HUES6 (cell line): Measurements from ENCODE around the gene GAA.

Source experiments
- H3K27ac ChIP-seq: 2 replicates; pipeline ENCODE4 v1.7.0; 2013; ENCODE audit warnings: low read depth, mild to moderate bottlenecking, low read length, inconsistent platforms
- H3K27me3 ChIP-seq: 2 replicates; pipeline ENCODE4 v1.6.1; 2013; ENCODE audit warnings: low read length; ENCODE audit not compliant: control insufficient read depth, insufficient read depth
- H3K36me3 ChIP-seq: 2 replicates; pipeline ENCODE4 v1.6.1; 2013; ENCODE audit warnings: low read length; ENCODE audit not compliant: control insufficient read depth, insufficient read depth
- H3K4me1 ChIP-seq: 2 replicates; pipeline ENCODE4 v1.6.1; 2013; ENCODE audit warnings: low read length; ENCODE audit not compliant: control insufficient read depth, insufficient read depth
- H3K4me3 ChIP-seq: 2 replicates; pipeline ENCODE4 v1.5.1; 2013; ENCODE audit warnings: low read depth, low read length
- H3K9ac ChIP-seq: one replicate; pipeline ENCODE4 v1.6.1; 2013; ENCODE audit warnings: mild to moderate bottlenecking, low read length
- H3K9me3 ChIP-seq: 2 replicates; pipeline ENCODE4 v1.6.1; 2013; ENCODE audit warnings: low read depth, low read length; ENCODE audit not compliant: control insufficient read depth, insufficient read depth

GAA gene

GRCh38 chr17:80122026-80122575 is 20.7 kb downstream of the GAA start:
- no peak overlapping the region for H3K27ac ChIP-seq
- H3K27me3 ChIP-seq = no peaks in the 10 kb centered on the region
- no peak overlapping the region for H3K9ac ChIP-seq
- H3K4me1 ChIP-seq = peaks cover 14% of the 10 kb centered on the region
- H3K4me3 ChIP-seq = no peak overlapping the region
- H3K9me3 ChIP-seq = no peaks in the 10 kb centered on the region
- H3K36me3 ChIP-seq = peaks cover 12% of the 10 kb centered on the region

- H3K9me3 ChIP-seq = no peaks in the 10 kb centered on the region
- H3K27ac ChIP-seq = no peak overlapping the region
- no peaks in the 10 kb centered on the region for H3K27me3 ChIP-seq
- H3K4me3 ChIP-seq = no peak overlapping the region
- H3K36me3 ChIP-seq = peaks cover 8% of the 10 kb centered on the region
- H3K9ac ChIP-seq = no peak overlapping the region
- H3K4me1 ChIP-seq = peaks cover 14% of the 10 kb centered on the region
These were observed 21.6 kb downstream of the GAA start for GRCh38 chr17:80122926-80123505.

GRCh38 chr17:80123791-80124190 is 22.4 kb downstream of the GAA start:
- Histone ChIP-seq H3K27me3 (no peaks in the 10 kb centered on the region), H3K36me3 (peaks cover 2% of the 10 kb centered on the region), H3K4me1 (peaks cover 14% of the 10 kb centered on the region), H3K9me3 (no peaks in the 10 kb centered on the region), H3K4me3 (no peak overlapping the region), H3K9ac (no peak overlapping the region), H3K27ac (0 out of 2 replicates have a peak overlapping the region, but pooled peaks have one; percentile 3)

- Histone ChIP-seq H3K9ac (no peak overlapping the region), H3K36me3 (no peaks in the 10 kb centered on the region), H3K9me3 (no peaks in the 10 kb centered on the region), H3K27me3 (no peaks in the 10 kb centered on the region), H3K4me3 (no peak overlapping the region), H3K27ac (no peak overlapping the region), H3K4me1 (peaks cover 14% of the 10 kb centered on the region)
These were observed 23.1 kb downstream of the GAA start for GRCh38 chr17:80124351-80124981.

GRCh38 chr17:80125656-80126448 is 24.5 kb downstream of the GAA start:
- H3K36me3 ChIP-seq = no peaks in the 10 kb centered on the region
- no peak overlapping the region for H3K27ac ChIP-seq
- H3K27me3 ChIP-seq = no peaks in the 10 kb centered on the region
- H3K9ac ChIP-seq = no peak overlapping the region
- peaks cover 14% of the 10 kb centered on the region for H3K4me1 ChIP-seq
- H3K9me3 ChIP-seq = no peaks in the 10 kb centered on the region
- no peak overlapping the region for H3K4me3 ChIP-seq

GRCh38 chr17:80126449-80126715 is 25.0 kb downstream of the GAA start:
- Histone ChIP-seq H3K4me3 (no peak overlapping the region), H3K9me3 (no peaks in the 10 kb centered on the region), H3K4me1 (peaks cover 14% of the 10 kb centered on the region), H3K27ac (no peak overlapping the region), H3K27me3 (no peaks in the 10 kb centered on the region), H3K9ac (no peak overlapping the region), H3K36me3 (no peaks in the 10 kb centered on the region)

- peaks cover 8% of the 10 kb centered on the region for H3K4me1 ChIP-seq
- H3K9ac ChIP-seq = no peak overlapping the region
- H3K4me3 ChIP-seq = no peak overlapping the region
- H3K27ac ChIP-seq = no peak overlapping the region
- peaks cover 12% of the 10 kb centered on the region for H3K36me3 ChIP-seq
- no peaks in the 10 kb centered on the region for H3K27me3 ChIP-seq
- no peaks in the 10 kb centered on the region for H3K9me3 ChIP-seq
These were observed 27.7 kb downstream of the GAA start for GRCh38 chr17:80129006-80129565.

GRCh38 chr17:80130992-80131391 is 29.6 kb downstream of the GAA start:
- H3K9me3 ChIP-seq = no peaks in the 10 kb centered on the region

GRCh38 chr17:80132906-80133625 is 31.7 kb downstream of the GAA start:
- Histone ChIP-seq H3K36me3 (peaks cover 51% of the 10 kb centered on the region), H3K9ac (no peak overlapping the region), H3K4me3 (no peak overlapping the region), H3K27me3 (no peaks in the 10 kb centered on the region), H3K27ac (no peak overlapping the region), H3K4me1 (no peaks in the 10 kb centered on the region; the same call in 1 of the 2 replicates), H3K9me3 (no peaks in the 10 kb centered on the region)

More at GRCh38 chr17:80130992-80131391, 29.6 kb downstream of the GAA start:
- H3K9ac ChIP-seq = no peak overlapping the region
- H3K4me1 ChIP-seq = no peaks in the 10 kb centered on the region; the same call in 1 of the 2 replicates
- H3K36me3 ChIP-seq = peaks cover 31% of the 10 kb centered on the region
- no peaks in the 10 kb centered on the region for H3K27me3 ChIP-seq
- H3K27ac ChIP-seq = no peak overlapping the region
- no peak overlapping the region for H3K4me3 ChIP-seq

- Histone ChIP-seq H3K27me3 (no peaks in the 10 kb centered on the region), H3K27ac (no peak overlapping the region)
These were observed 32.2 kb downstream of the GAA start for GRCh38 chr17:80133626-80133970.

More at GRCh38 chr17:80133626-80133970, 32.2 kb downstream of the GAA start:
- peaks cover 57% of the 10 kb centered on the region for H3K36me3 ChIP-seq
- no peaks in the 10 kb centered on the region for H3K9me3 ChIP-seq
- H3K4me1 ChIP-seq = no peaks in the 10 kb centered on the region; the same call in 1 of the 2 replicates
- no peak overlapping the region for H3K9ac ChIP-seq
- H3K4me3 ChIP-seq = no peak overlapping the region
